ENCODE results near the gene WFIKKN2. TPM values are rescaled to one million over a fixed set of nuclear protein-coding genes. Genes with fewer than 3 reads are reported as not detected.

Gene WFIKKN2
- total RNA-seq, 2 experiments from 2014 or later = not detected

DNA sequence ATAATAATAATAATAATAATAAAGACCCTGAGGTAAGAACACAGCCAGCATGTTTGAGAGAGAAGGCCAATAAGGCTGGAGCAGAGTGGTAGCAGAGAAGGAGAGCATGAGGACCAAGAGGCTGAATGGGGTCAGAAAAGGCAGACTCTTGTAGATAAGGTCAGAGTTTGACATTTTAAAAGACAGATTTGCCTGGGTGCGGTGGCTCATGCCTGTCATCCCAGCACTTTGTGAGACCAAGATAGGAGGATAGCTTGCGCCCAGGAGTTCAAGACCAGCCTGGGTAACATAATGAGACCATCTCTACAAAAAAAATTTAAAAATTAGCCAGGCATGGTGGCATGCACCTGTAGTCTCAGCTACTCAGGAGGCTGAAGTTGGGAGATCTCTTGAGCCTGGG lies 11.0 kb upstream of the WFIKKN2 start:
- no peak for DNase-seq (ENCODE audit: low spot score)
- no peaks in the 10 kb centered on the region for H3K79me2 ChIP-seq (ENCODE audit: insufficient read depth, low read depth, low read length)
- H3K9me3 ChIP-seq (ENCODE audit: low read length) = no peaks in the 10 kb centered on the region
- intact Hi-C loops (cut with micrococcal nuclease; ENCODE audit: unreplicated experiment) = loop anchor here (5.0 kb wide), 1 partner anchor 42 kb away; no protein-coding TSS in a partner anchor
- ChIA-PET POLR2A (no interaction called here), CTCF (ENCODE audit: unreplicated experiment) (no interaction called here)
- peaks cover 15% of the 10 kb centered on the region for H3K4me1 ChIP-seq (ENCODE audit: insufficient read depth, low read length, poor library complexity, severe bottlenecking)
- no peak overlapping the region for H3K27ac ChIP-seq (ENCODE audit: low read depth, low read length, poor library complexity, severe bottlenecking)
- H3K9me2 ChIP-seq (ENCODE audit: insufficient read depth, low read length) = no peaks in the 10 kb centered on the region
- no peaks in the 10 kb centered on the region for H4K20me1 ChIP-seq (ENCODE audit: insufficient read depth, low read length)
- H2AFZ ChIP-seq (ENCODE audit: low read length) = no peak overlapping the region
- TF ChIP-seq, protein P1, sequence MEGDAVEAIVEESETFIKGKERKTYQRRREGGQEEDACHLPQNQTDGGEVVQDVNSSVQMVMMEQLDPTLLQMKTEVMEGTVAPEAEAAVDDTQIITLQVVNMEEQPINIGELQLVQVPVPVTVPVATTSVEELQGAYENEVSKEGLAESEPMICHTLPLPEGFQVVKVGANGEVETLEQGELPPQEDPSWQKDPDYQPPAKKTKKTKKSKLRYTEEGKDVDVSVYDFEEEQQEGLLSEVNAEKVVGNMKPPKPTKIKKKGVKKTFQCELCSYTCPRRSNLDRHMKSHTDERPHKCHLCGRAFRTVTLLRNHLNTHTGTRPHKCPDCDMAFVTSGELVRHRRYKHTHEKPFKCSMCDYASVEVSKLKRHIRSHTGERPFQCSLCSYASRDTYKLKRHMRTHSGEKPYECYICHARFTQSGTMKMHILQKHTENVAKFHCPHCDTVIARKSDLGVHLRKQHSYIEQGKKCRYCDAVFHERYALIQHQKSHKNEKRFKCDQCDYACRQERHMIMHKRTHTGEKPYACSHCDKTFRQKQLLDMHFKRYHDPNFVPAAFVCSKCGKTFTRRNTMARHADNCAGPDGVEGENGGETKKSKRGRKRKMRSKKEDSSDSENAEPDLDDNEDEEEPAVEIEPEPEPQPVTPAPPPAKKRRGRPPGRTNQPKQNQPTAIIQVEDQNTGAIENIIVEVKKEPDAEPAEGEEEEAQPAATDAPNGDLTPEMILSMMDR (conservative IDR thresholded peaks at IDR 0.05; ENCODE audit: low read length) = no peak
- TF ChIP-seq EZH2phosphoT487 (IDR thresholded peaks at IDR 0.05; ENCODE audit: borderline replicate concordance, low read depth, low read length) = no peak
- no peaks in the 10 kb centered on the region for H3K36me3 ChIP-seq (ENCODE audit: insufficient read depth, low read length)
- H3K4me2 ChIP-seq (ENCODE audit: low read length) = no peak overlapping the region
- no TSS peak for BruUV-seq (replicated peaks)
- H3K4me3 ChIP-seq (ENCODE audit: low read depth, low read length, poor library complexity, severe bottlenecking) = no peak overlapping the region

DNA sequence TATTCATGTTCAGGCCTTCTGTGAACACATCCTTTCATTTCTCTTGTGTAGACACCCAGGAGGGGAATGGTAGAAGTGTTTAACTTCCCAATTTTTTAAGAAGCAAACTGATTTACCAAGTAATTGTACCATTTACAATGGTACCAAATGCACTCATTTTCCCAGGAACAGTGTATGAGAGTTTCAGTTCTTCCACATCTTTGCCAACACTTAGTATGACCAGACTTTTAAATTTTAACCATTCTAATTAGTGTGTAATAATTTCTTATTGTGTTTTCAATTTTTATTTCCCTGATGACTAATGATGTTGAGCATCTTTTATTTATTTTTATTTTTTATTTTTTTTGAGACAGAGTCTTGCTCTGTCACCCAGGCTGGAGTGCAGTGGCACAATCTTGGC lies 10.2 kb upstream of the WFIKKN2 start:
- H3K4me3 ChIP-seq (ENCODE audit: low read depth, low read length, poor library complexity, severe bottlenecking) = no peak overlapping the region
- DNase-seq (ENCODE audit: low spot score) = no peak
- ChIA-PET POLR2A (no interaction called here), CTCF (ENCODE audit: unreplicated experiment) (no interaction called here)
- intact Hi-C loops (cut with micrococcal nuclease; ENCODE audit: unreplicated experiment) = no loop called here
- BruUV-seq (replicated peaks) = no TSS peak
- no peak overlapping the region for H2AFZ ChIP-seq (ENCODE audit: low read length)
- H3K9me2 ChIP-seq (ENCODE audit: insufficient read depth, low read length) = no peaks in the 10 kb centered on the region
- no peak overlapping the region for H3K27ac ChIP-seq (ENCODE audit: low read depth, low read length, poor library complexity, severe bottlenecking)
- no peak for TF ChIP-seq EZH2phosphoT487 (IDR thresholded peaks at IDR 0.05; ENCODE audit: borderline replicate concordance, low read depth, low read length)
- TF ChIP-seq, protein P1 (conservative IDR thresholded peaks at IDR 0.05; ENCODE audit: low read length) = no peak
- no peaks in the 10 kb centered on the region for H3K79me2 ChIP-seq (ENCODE audit: insufficient read depth, low read depth, low read length)
- H3K4me1 ChIP-seq (ENCODE audit: insufficient read depth, low read length, poor library complexity, severe bottlenecking) = peaks cover 17% of the 10 kb centered on the region
- H3K36me3 ChIP-seq (ENCODE audit: insufficient read depth, low read length) = no peaks in the 10 kb centered on the region
- no peaks in the 10 kb centered on the region for H4K20me1 ChIP-seq (ENCODE audit: insufficient read depth, low read length)
- H3K9me3 ChIP-seq (ENCODE audit: low read length) = no peaks in the 10 kb centered on the region
- H3K4me2 ChIP-seq (ENCODE audit: low read length) = no peak overlapping the region

DNA sequence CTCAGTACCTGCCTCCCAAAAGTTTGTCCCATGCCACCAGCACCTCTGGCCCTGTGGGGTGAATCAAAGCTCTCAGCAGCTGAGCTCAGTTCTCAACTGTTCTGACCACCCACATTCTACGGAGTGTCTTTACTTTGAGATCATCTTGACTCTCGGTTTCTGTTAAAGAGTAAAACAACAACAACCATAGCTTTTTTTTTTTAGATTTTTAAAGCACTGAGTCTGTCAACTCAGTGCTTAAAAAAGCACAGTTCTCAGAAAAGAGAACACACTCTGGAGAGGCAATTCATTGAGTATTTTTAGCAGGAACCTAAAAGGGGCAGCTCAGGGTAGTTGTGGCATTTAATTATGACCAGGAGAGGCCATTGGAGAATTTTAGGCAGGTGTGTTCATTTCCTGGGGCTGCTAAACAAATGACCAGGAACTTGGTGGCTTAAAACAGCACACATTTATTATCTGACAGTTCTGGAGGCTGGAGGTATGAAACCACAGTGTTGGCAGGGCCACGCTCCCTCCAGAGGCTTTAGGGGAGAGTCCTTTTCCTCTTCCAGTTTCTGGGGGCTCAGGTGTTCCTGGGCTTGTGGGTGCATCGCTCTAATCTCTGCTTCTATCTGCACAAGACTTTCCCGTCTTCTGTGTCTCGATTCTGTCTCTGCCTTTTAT lies 6.7 kb upstream of the WFIKKN2 start:
- POLR2A ChIA-PET = interaction anchor here (0.5 to 1.7 kb wide), 5 partner anchors 19 to 136 kb away, joined by 3 to 4 read pairs (median 4); no protein-coding TSS in a partner anchor
- H3K9me3 ChIP-seq (ENCODE audit: low read length) = no peaks in the 10 kb centered on the region
- DNase-seq (ENCODE audit: low spot score) = peak; percentile 34
- intact Hi-C loops (cut with micrococcal nuclease; ENCODE audit: unreplicated experiment) = no loop called here
- no peak overlapping the region for H3K4me3 ChIP-seq (ENCODE audit: low read depth, low read length, poor library complexity, severe bottlenecking)
- peak overlapping the region; percentile 37 for H3K27ac ChIP-seq (ENCODE audit: low read depth, low read length, poor library complexity, severe bottlenecking)
- H3K79me2 ChIP-seq (ENCODE audit: insufficient read depth, low read depth, low read length) = no peaks in the 10 kb centered on the region
- no TSS peak for BruUV-seq (replicated peaks)
- peaks cover 17% of the 10 kb centered on the region for H3K4me1 ChIP-seq (ENCODE audit: insufficient read depth, low read length, poor library complexity, severe bottlenecking)
- no peaks in the 10 kb centered on the region for H4K20me1 ChIP-seq (ENCODE audit: insufficient read depth, low read length)
- H3K36me3 ChIP-seq (ENCODE audit: insufficient read depth, low read length) = no peaks in the 10 kb centered on the region
- peak overlapping the region; percentile 42 for H3K4me2 ChIP-seq (ENCODE audit: low read length)
- CTCF ChIA-PET (ENCODE audit: unreplicated experiment) = interaction anchor here (0.5 kb wide), 1 partner anchor 281 kb away, joined by 6 read pairs; no protein-coding TSS in a partner anchor
- no peak for TF ChIP-seq EZH2phosphoT487 (IDR thresholded peaks at IDR 0.05; ENCODE audit: borderline replicate concordance, low read depth, low read length)
- TF ChIP-seq, protein P1 (conservative IDR thresholded peaks at IDR 0.05; ENCODE audit: low read length) = no peak
- no peaks in the 10 kb centered on the region for H3K9me2 ChIP-seq (ENCODE audit: insufficient read depth, low read length)
- peak overlapping the region; percentile 51 for H2AFZ ChIP-seq (ENCODE audit: low read length)

Data from OCI-LY7 (cell line).